Mucosa of descending colon (tissue), 3 donors: ENCODE data around the gene IGSF8. TPM values are rescaled to one million over a fixed set of nuclear protein-coding genes. Genes with fewer than 3 reads are reported as not detected.

Experiments
- ATAC-seq: fragments of 200-7000 bp; cut with Tn5 transposase; one replicate; pipeline ENCODE4 v1.9.1; 2020; ENCODE audit warnings: mild to moderate bottlenecking, moderate library complexity
- DNase-seq, 3 donors: peaks; one replicate each; pipeline ENCODE4 v3.0.0-alpha.2; 2020
- H3K36me3 ChIP-seq: fragments of 200-600 bp; one replicate; pipeline ENCODE4 v1.8.0; 2021; ENCODE audit warnings: low read depth, mild to moderate bottlenecking
- H3K4me1 ChIP-seq: fragments of 200-600 bp; one replicate; pipeline ENCODE4 v1.8.0; 2021; ENCODE audit warnings: low read depth, mild to moderate bottlenecking
- H3K4me3 ChIP-seq: fragments of 200-600 bp; one replicate; pipeline ENCODE4 v1.8.0; 2021; ENCODE audit warnings: mild to moderate bottlenecking
- H3K9me3 ChIP-seq: fragments of 200-600 bp; one replicate; pipeline ENCODE4 v1.8.0; 2021; ENCODE audit warnings: mild to moderate bottlenecking
- CTCF ChIP-seq: fragments of 200-600 bp; IDR thresholded peaks from one replicate; pipeline ENCODE4 v1.8.0; 2022; ENCODE audit warnings: antibody characterized with exemption, mild to moderate bottlenecking
- intact Hi-C, 2 donors: fragments of 100-400 bp; cut with DNase I in 1 of 2; cut with micrococcal nuclease in 1 of 2; formaldehyde crosslinking; loops; one replicate each; pipeline versions ENCODE4 v1.11.0 to v1.11.1; 2022; cut with DNase I, micrococcal nuclease
- total RNA-seq, 3 donors: library from RNA; stranded (reverse); fragmentation: NEBNext Ultra II Directional in 2 of 3; extraction: Animal tissue kit (Norgen Biotek cat#: 25700) in 2 of 3; gene quantifications; one replicate each; pipeline versions ENCODE4 v1.2.1 to v1.2.4, GENCODE V29; 2021 to 2023
- donor health status: DM: no; HTN: no; CAD: no; lungs with moderate emphysema.
- donor health status: DM: no; HTN: no; CAD: no.
- donor health status: DM: no; HTN: yes; CAD: no.

Gene IGSF8
- total RNA-seq, 3 donors from 2014 or later: 38.3 to 65.0 (median 39.1) TPM

GRCh38 chr1:160070243-160071163, 27.9 kb downstream of the IGSF8 start:
- ATAC-seq (peak; percentile 86), DNase-seq (peak; percentile 67 to 76 (median 73))
- no peaks in the 10 kb centered on the region for H3K36me3 ChIP-seq
- H3K4me1 ChIP-seq: no peaks in the 10 kb centered on the region
- no peak overlapping the region for H3K4me3 ChIP-seq
- intact Hi-C loops: no loop called here
- no peaks in the 10 kb centered on the region for H3K9me3 ChIP-seq
- TF ChIP-seq CTCF: no peak

GRCh38 chr1:160069460-160070231, 28.8 kb downstream of the IGSF8 start, which contains the start of gene KCNJ10:
Gene KCNJ10 (minus strand): TSS chr1:160070160. CDS start chr1:160042532, 27,628 bp downstream.
- no peak for TF ChIP-seq CTCF
- Histone ChIP-seq H3K36me3 (no peaks in the 10 kb centered on the region), H3K9me3 (no peaks in the 10 kb centered on the region), H3K4me1 (no peaks in the 10 kb centered on the region), H3K4me3 (no peak within 1 kb of the TSS)
- DNase-seq: no peak
- peak; percentile 40 for ATAC-seq
- intact Hi-C loops: no loop called here

GRCh38 chr1:160068225-160068624, 30.2 kb downstream of the IGSF8 start:
- Histone ChIP-seq H3K36me3 (no peaks in the 10 kb centered on the region), H3K9me3 (no peaks in the 10 kb centered on the region), H3K4me1 (no peaks in the 10 kb centered on the region), H3K4me3 (no peak overlapping the region)
- DNase-seq: no peak
- intact Hi-C loops: no loop called here
- ATAC-seq: no peak
- no peak for TF ChIP-seq CTCF

- ATAC-seq: no peak
These were observed 31.3 kb downstream of the IGSF8 start for GRCh38 chr1:160066829-160067745.

More at GRCh38 chr1:160066829-160067745, 31.3 kb downstream of the IGSF8 start:
- no peak for DNase-seq
- TF ChIP-seq CTCF: no peak
- Histone ChIP-seq H3K9me3 (no peaks in the 10 kb centered on the region), H3K4me1 (no peaks in the 10 kb centered on the region), H3K4me3 (no peak overlapping the region), H3K36me3 (no peaks in the 10 kb centered on the region)
- intact Hi-C loops: no loop called here
